Left kidney (tissue), 2 donors: ENCODE data around the gene HMCN1. TPM values are rescaled to one million over a fixed set of nuclear protein-coding genes. Genes with fewer than 3 reads are reported as not detected.
"Not testable (repeated sequence)": the region's sequence is repeated elsewhere in the genome, so short reads cannot be mapped to it uniquely, and the experiment has no call there.

Source experiments
- DNase-seq: peaks from one replicate; pipeline ENCODE4 v3.0.0-alpha.2; 2013
- polyA plus RNA-seq: library from polyadenylated mRNA; unstranded; fragments of 120-200 nt; gene quantifications from one replicate; pipeline ENCODE4 v1.2.1, GENCODE V29; 2013; ENCODE audit not compliant: insufficient read length

HMCN1 gene
- polyA plus RNA-seq, 1 donor = 61.3 TPM

GRCh38 chr1:185739967-185740366, 5.8 kb downstream of the HMCN1 start:
- DNase-seq = no peak

- no peak for DNase-seq
Measured at GRCh38 chr1:185741551-185741950, 7.4 kb downstream of the HMCN1 start.

GRCh38 chr1:185742403-185742802, 8.2 kb downstream of the HMCN1 start:
- DNase-seq = no peak

GRCh38 chr1:185745165-185745564, 11.0 kb downstream of the HMCN1 start:
- no peak for DNase-seq

GRCh38 chr1:185759061-185759460, 24.9 kb downstream of the HMCN1 start:
- DNase-seq = no peak

- no peak for DNase-seq
Measured at GRCh38 chr1:185761841-185762240, 27.6 kb downstream of the HMCN1 start.

- DNase-seq = no peak
Measured at GRCh38 chr1:185767508-185768120, 33.4 kb downstream of the HMCN1 start.

GRCh38 chr1:185768371-185768770, 34.2 kb downstream of the HMCN1 start:
- DNase-seq = no peak

GRCh38 chr1:185769136-185769535, 34.9 kb downstream of the HMCN1 start:
- no peak for DNase-seq

- DNase-seq = no peak
Measured at GRCh38 chr1:185774394-185774793, 40.2 kb downstream of the HMCN1 start.

- peak; percentile 30 for DNase-seq
Measured at GRCh38 chr1:185775501-185775900, 41.3 kb downstream of the HMCN1 start.

- no peak for DNase-seq
Measured at GRCh38 chr1:185776522-185776921, 42.3 kb downstream of the HMCN1 start.

GRCh38 chr1:185783860-185784259, 49.7 kb downstream of the HMCN1 start:
- DNase-seq = not testable (repeated sequence)

- no peak for DNase-seq
Measured at GRCh38 chr1:185785586-185785985, 51.4 kb downstream of the HMCN1 start.

GRCh38 chr1:185786524-185786923, 52.3 kb downstream of the HMCN1 start:
- no peak for DNase-seq

GRCh38 chr1:185787238-185787637, 53.0 kb downstream of the HMCN1 start:
- DNase-seq = no peak

- no peak for DNase-seq
Measured at GRCh38 chr1:185788386-185788785, 54.2 kb downstream of the HMCN1 start.

- no peak for DNase-seq
Measured at GRCh38 chr1:185789501-185790193, 55.5 kb downstream of the HMCN1 start.

GRCh38 chr1:185790194-185790735, 56.1 kb downstream of the HMCN1 start:
- peak; percentile 41 for DNase-seq

- no peak for DNase-seq
Measured at GRCh38 chr1:185792040-185792439, 57.8 kb downstream of the HMCN1 start.

- not testable (repeated sequence) for DNase-seq
Measured at GRCh38 chr1:185794495-185794894, 60.3 kb downstream of the HMCN1 start.

GRCh38 chr1:185795181-185795580, 61.0 kb downstream of the HMCN1 start:
- DNase-seq = no peak

- no peak for DNase-seq
Measured at GRCh38 chr1:185798505-185798904, 64.3 kb downstream of the HMCN1 start.

- no peak for DNase-seq
Measured at GRCh38 chr1:185803241-185803640, 69.0 kb downstream of the HMCN1 start.
